K562 (cell line): ENCODE results near the gene DNM1. TPM values are rescaled to one million over a fixed set of nuclear protein-coding genes. Genes with fewer than 3 reads are reported as not detected.

Experiments used
- CBX1 ChIP-seq: sonication (generic); IDR thresholded peaks from 2 replicates; pipeline ENCODE4 v1.6.1; 2016; ENCODE audit warnings: antibody characterized with exemption, low read depth, mild to moderate bottlenecking
- CHD4 ChIP-seq: fragments of 200-600 bp; sonication (generic); IDR thresholded peaks from 3 replicates; pipeline ENCODE4 v1.6.1; 2012; ENCODE audit warnings: low read depth, mild to moderate bottlenecking, mixed read lengths, low read length, inconsistent platforms; ENCODE audit not compliant: insufficient read depth, insufficient replicate concordance, poor library complexity, severe bottlenecking
- CTCF ChIP-seq, 3 experiments: IDR thresholded peaks in 2 of 3; conservative IDR thresholded peaks in 1 of 3; 2 replicates each; pipeline ENCODE4 v1.5.1; 2011 to 2012; ENCODE audit warnings: low read length in 3 of 3, mild to moderate bottlenecking in 3 of 3, control low read depth in 2 of 3, improper control_type of control experiment in 1 of 3, inconsistent platforms in 1 of 3, low read depth in 1 of 3, mixed read lengths in 1 of 3, moderate library complexity in 1 of 3; ENCODE audit not compliant: insufficient read depth in 2 of 3
- ESRRA ChIP-seq: fragments of 450-650 bp; IDR thresholded peaks from 2 replicates; pipeline ENCODE4 v1.6.1; 2014; ENCODE audit warnings: low read depth, mild to moderate bottlenecking, moderate library complexity, borderline replicate concordance
- FOXK2 ChIP-seq, 2 experiments: fragments of 450-650 bp; IDR thresholded peaks in 1 of 2; conservative IDR thresholded peaks in 1 of 2; 2 replicates each; pipeline ENCODE4 v1.6.1; 2016; ENCODE audit warnings: low read depth in 2 of 2, mild to moderate bottlenecking in 1 of 2
- HDAC2 ChIP-seq: fragments of 450-650 bp; IDR thresholded peaks from 2 replicates; pipeline ENCODE4 v1.6.1; 2016; ENCODE audit warnings: mild to moderate bottlenecking
- HNRNPLL ChIP-seq: fragments of 200-400 bp; formaldehyde crosslinking; IDR thresholded peaks from 2 replicates; pipeline ENCODE4 v1.6.1; 2017; ENCODE audit warnings: low read length, low read depth, mild to moderate bottlenecking; ENCODE audit not compliant: poor library complexity, severe bottlenecking
- RCOR1 ChIP-seq, 2 experiments: IDR thresholded peaks; 2 replicates each; pipeline ENCODE4 v1.6.1; 2012; ENCODE audit warnings: low read depth in 2 of 2, low read length in 2 of 2, borderline replicate concordance in 1 of 2, improper control_type of control experiment in 1 of 2
- SMARCA5 ChIP-seq: fragments of 450-650 bp; IDR thresholded peaks from 2 replicates; pipeline ENCODE4 v1.6.1; 2016
- TBL1XR1 ChIP-seq, 2 experiments: IDR thresholded peaks; 2 replicates each; pipeline ENCODE4 v1.6.1; 2012; ENCODE audit warnings: improper control_type of control experiment in 2 of 2, low read length in 2 of 2, mild to moderate bottlenecking in 1 of 2
- polyA plus RNA-seq, 8 experiments: library from polyadenylated mRNA; depleted of rRNA in 4 of 8; stranded (reverse) in 5 of 8; unstranded in 3 of 8; fragments of >200 nt; fragmentation: Nextera tagmentation in 2 of 8; fragmentation: Illumina TruSeq in 1 of 8; extraction: Ambion mirVana in 2 of 8; extraction: Trizol in 1 of 8; gene quantifications; 2 replicates each; pipeline versions ENCODE4 v1.2.1 to v1.2.3, GENCODE V29; 2011 to 2014; ENCODE audit warnings: inconsistent platforms in 1 of 8, missing spikeins in 1 of 8
- total RNA-seq, 7 experiments: library from RNA; depleted of rRNA in 6 of 7; stranded (reverse); fragments of >200 nt in 6 of 7; fragmentation: Illumina TruSeq in 2 of 7; extraction: Trizol in 2 of 7; gene quantifications; 2 replicates each; pipeline versions ENCODE4 v1.2.1 to v1.2.3, GENCODE V29; 2011 to 2021; ENCODE audit warnings: low replicate concordance in 1 of 7

Gene DNM1
- total and polyA plus RNA-seq, 9 of the 15 experiments (the other 6 are each of a cell fraction or from before 2014, with no cell fraction given), result 0.39 to 23.1 (median 9.1) TPM

GRCh38 chr9:128205296-128205944, 2.2 kb downstream of the DNM1 start (continued):
- TF ChIP-seq CHD4, result peak; percentile 41
- TF ChIP-seq SMARCA5, result peak; percentile 86
- peak; percentile 93; the same call in 1 of the 2 replicates for TF ChIP-seq HDAC2
- TF ChIP-seq HNRNPLL, result no peak
- peak in 1 of 2 experiments; percentile 71; a peak in 2 of 4 replicates for TF ChIP-seq RCOR1 (IDR thresholded peaks at IDR 0.05; ENCODE audit: borderline replicate concordance in 1 of 2, low read depth in 2 of 2, low read length in 2 of 2)
- peak; percentile 80 to 89 for TF ChIP-seq FOXK2 (conservative IDR thresholded peaks at IDR 0.05 in 1 of 2, IDR thresholded peaks at IDR 0.05 in 1 of 2; ENCODE audit: low read depth in 2 of 2)
- TF ChIP-seq ESRRA, result peak; percentile 99
- peak in 1 of 2 experiments; percentile 14; a peak in 1 of 4 replicates for TF ChIP-seq TBL1XR1 (IDR thresholded peaks at IDR 0.05; ENCODE audit: low read length in 2 of 2)
- no peak for TF ChIP-seq CBX1
- TF ChIP-seq CTCF (IDR thresholded peaks at IDR 0.05 in 2 of 3, conservative IDR thresholded peaks at IDR 0.05 in 1 of 3; ENCODE audit: insufficient read depth in 2 of 3, low read depth in 1 of 3, low read length in 3 of 3), result peak; percentile 52 to 69 (median 55)
